CD4-positive, CD25-positive, alpha-beta regulatory T cell (primary cell): ENCODE measurements around the gene RNF39. TPM values are rescaled to one million over a fixed set of nuclear protein-coding genes. Genes with fewer than 3 reads are reported as not detected.

Experiments
- ATAC-seq, 2 donors: fragments of 150-1000 bp; cut with Tn5 transposase; one replicate each; pipeline ENCODE4 v1.10.0; 2021; ENCODE audit warnings: low read depth in 2 of 2, moderate number of reproducible peaks in 2 of 2, moderate library complexity in 1 of 2
- DNase-seq, 3 donors: peaks; one replicate each; pipeline versions ENCODE4 v3.0.0 to v3.0.0-alpha.2; 2012 to 2022; ENCODE audit warnings: mixed read lengths in 1 of 3
- H3K27ac ChIP-seq: one replicate; pipeline ENCODE4 v1.7.0; 2013; ENCODE audit warnings: mild to moderate bottlenecking, low read length; ENCODE audit not compliant: insufficient read depth, poor library complexity, severe bottlenecking
- H3K27me3 ChIP-seq: one replicate; pipeline ENCODE4 v1.7.0; 2013; ENCODE audit warnings: low read length; ENCODE audit not compliant: control insufficient read depth, insufficient read depth
- H3K36me3 ChIP-seq: one replicate; pipeline ENCODE4 v1.7.0; 2013; ENCODE audit warnings: mild to moderate bottlenecking, low read length, moderate library complexity; ENCODE audit not compliant: control insufficient read depth, insufficient read depth
- H3K4me1 ChIP-seq: 2 replicates; pipeline ENCODE4 v1.7.0; 2013; ENCODE audit warnings: mild to moderate bottlenecking, low read length; ENCODE audit not compliant: insufficient read depth, control insufficient read depth, poor library complexity, severe bottlenecking
- H3K4me3 ChIP-seq: one replicate; pipeline ENCODE4 v1.7.0; 2013; ENCODE audit warnings: low read depth, mild to moderate bottlenecking, low read length, moderate library complexity
- H3K9me3 ChIP-seq, 2 experiments: 1 replicate in 1 of 2; 2 replicates in 1 of 2; pipeline ENCODE4 v1.7.0; 2013; ENCODE audit warnings: low read length in 2 of 2, mild to moderate bottlenecking in 1 of 2, moderate library complexity in 1 of 2; ENCODE audit not compliant: control insufficient read depth in 2 of 2
- H3K27ac Mint-ChIP-seq, 3 donors: one replicate each; pipeline ENCODE4 v1.8.0; 2020 to 2022; ENCODE audit warnings: mild to moderate bottlenecking in 3 of 3, mixed read lengths in 3 of 3, moderate library complexity in 2 of 3
- H3K27me3 Mint-ChIP-seq: one replicate; pipeline ENCODE4 v1.8.0; 2022; ENCODE audit warnings: mild to moderate bottlenecking, mixed read lengths
- H3K36me3 Mint-ChIP-seq: one replicate; pipeline ENCODE4 v1.8.0; 2020; ENCODE audit warnings: mixed read lengths
- H3K4me1 Mint-ChIP-seq, 4 donors: one replicate each; pipeline ENCODE4 v1.8.0; 2020 to 2022; ENCODE audit warnings: mixed read lengths in 4 of 4, mild to moderate bottlenecking in 1 of 4
- H3K4me3 Mint-ChIP-seq, 4 donors: one replicate each; pipeline ENCODE4 v1.8.0; 2020 to 2022; ENCODE audit warnings: mild to moderate bottlenecking in 4 of 4, mixed read lengths in 4 of 4, moderate library complexity in 3 of 4
- H3K9me3 Mint-ChIP-seq, 7 donors: one replicate each; pipeline ENCODE4 v1.8.0; 2020 to 2022; ENCODE audit warnings: mixed read lengths in 7 of 7, mild to moderate bottlenecking in 3 of 7, moderate library complexity in 2 of 7
- polyA plus RNA-seq, 4 donors: library from polyadenylated mRNA; unstranded; fragments of 300-500 nt; fragmentation: Illumina TruSeq; gene quantifications; one replicate each; pipeline ENCODE4 v1.2.3, GENCODE V29; 2021
- total RNA-seq: library from RNA; stranded (reverse); gene quantifications from one replicate; pipeline ENCODE4 v1.2.3, GENCODE V29; 2022

Gene RNF39
- total and polyA plus RNA-seq, 5 donors from 2014 or later, result 0.14 to 0.23 TPM; not detected in 3

DNA sequence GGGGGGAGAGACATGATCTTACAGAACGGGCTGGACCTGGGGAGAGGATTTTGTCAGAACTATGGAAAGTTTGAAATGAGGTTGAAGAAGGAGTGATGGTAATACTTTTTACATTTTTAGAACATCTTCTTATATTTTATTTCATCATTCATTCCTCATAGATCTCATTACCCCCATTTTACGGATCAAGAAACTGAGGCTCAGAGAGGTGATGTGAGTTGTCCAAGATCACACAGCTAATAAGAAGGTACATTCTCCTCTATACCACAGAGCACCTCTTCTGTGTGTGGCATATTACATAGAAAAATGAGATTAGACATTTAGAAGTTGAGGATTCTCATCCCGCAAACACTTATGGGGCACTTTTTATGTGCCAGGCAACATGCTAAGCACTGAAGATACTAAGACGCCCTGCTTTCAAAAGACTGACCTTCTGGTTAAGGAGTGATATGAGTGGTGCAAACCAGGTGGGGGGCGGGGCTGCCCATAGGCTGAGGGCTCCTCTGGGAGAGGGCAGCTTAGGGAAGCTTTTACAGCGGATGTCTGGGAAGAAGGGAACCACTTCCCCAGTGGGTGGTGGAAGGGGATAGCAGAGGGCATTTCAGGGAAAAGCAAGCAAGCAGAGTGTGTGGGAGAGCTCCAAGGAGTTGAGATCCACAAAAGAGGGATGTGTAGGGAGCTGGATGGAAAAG, 17.4 kb upstream of the RNF39 start:
- Histone ChIP-seq H3K36me3 (no peaks in the 10 kb centered on the region), H3K4me1 (no peaks in the 10 kb centered on the region), H3K27me3 (peaks cover 58% of the 10 kb centered on the region), H3K27ac (no peak overlapping the region), H3K9me3 (no peaks in the 10 kb centered on the region), H3K4me3 (no peak overlapping the region)
- Mint-ChIP-seq H3K27ac (no peak overlapping the region), H3K4me1 (peaks cover 0 to 9% (median 3%) of the 10 kb centered on the region in 4 donors), H3K9me3 (peaks cover 0 to 3% (median 0%) of the 10 kb centered on the region in 7 donors), H3K4me3 (no peak overlapping the region), H3K27me3 (peaks cover 70% of the 10 kb centered on the region), H3K36me3 (no peaks in the 10 kb centered on the region)
- DNase-seq (no peak), ATAC-seq (no peak)

DNA sequence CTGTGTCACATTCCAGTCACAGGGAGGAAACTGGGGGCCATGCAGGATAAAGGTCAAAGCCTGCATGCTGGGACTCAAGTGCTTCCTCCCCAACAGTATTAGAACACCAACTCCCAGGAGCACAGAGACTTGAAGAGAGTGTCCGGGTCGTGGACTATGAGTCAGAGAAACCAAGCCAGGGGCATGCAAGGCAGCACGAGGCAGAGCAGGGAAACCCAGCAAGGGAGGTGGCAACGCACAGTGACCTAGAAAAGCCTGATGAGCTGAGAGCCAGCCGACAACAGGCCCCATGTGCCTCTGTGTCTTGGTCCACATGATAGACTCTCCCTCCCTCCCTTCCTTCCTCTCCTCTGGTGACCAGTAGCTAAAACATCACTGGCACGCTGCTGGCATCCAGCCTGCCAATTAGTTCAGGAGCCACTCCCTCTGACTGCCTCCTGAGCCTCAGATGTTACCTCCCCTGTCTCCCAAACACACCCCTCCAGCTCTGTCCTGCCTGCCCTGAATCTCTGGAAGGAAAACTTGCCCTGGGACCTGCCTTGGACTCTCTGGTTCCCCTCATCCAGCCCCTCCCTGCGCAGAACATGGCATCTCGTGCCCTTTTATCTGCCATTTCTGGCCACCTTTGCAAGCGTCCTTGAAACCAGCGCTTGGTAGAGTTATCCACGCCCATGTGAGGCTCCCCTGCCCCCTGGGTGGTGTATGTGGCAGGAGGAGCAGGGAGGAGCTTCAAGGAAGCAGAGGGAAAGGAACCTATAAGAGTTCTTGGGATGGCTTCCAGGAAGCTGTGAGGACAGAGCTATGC, 16.2 kb upstream of the RNF39 start:
- H3K4me1 ChIP-seq, result no peaks in the 10 kb centered on the region
- H3K27me3 ChIP-seq, result peaks cover 52% of the 10 kb centered on the region
- Mint-ChIP-seq H3K36me3 (no peaks in the 10 kb centered on the region), H3K4me1 (peaks cover 0 to 2% (median 0%) of the 10 kb centered on the region in 4 donors), H3K27me3 (peaks cover 68% of the 10 kb centered on the region), H3K9me3 (peaks cover 0 to 3% (median 0%) of the 10 kb centered on the region in 7 donors), H3K4me3 (no peak overlapping the region), H3K27ac (no peak overlapping the region)
- DNase-seq (no peak), ATAC-seq (no peak)
- no peaks in the 10 kb centered on the region for H3K9me3 ChIP-seq
- H3K4me3 ChIP-seq, result no peak overlapping the region
- H3K36me3 ChIP-seq, result no peaks in the 10 kb centered on the region
- no peak overlapping the region for H3K27ac ChIP-seq

- DNase-seq (no peak), ATAC-seq (no peak)
- Mint-ChIP-seq H3K9me3 (peaks cover 0 to 4% (median 0%) of the 10 kb centered on the region in 7 donors), H3K4me1 (peaks cover 0 to 2% (median 0%) of the 10 kb centered on the region in 4 donors), H3K27me3 (peaks cover 47% of the 10 kb centered on the region), H3K4me3 (no peak overlapping the region), H3K36me3 (no peaks in the 10 kb centered on the region), H3K27ac (no peak overlapping the region)
- H3K4me1 ChIP-seq, result no peaks in the 10 kb centered on the region
- no peaks in the 10 kb centered on the region for H3K36me3 ChIP-seq
- H3K4me3 ChIP-seq, result no peak overlapping the region
- no peak overlapping the region for H3K27ac ChIP-seq
- H3K27me3 ChIP-seq, result peaks cover 37% of the 10 kb centered on the region
- H3K9me3 ChIP-seq, result no peaks in the 10 kb centered on the region
Measured at GRCh38 chr6:30087876-30088275, 12.3 kb upstream of the RNF39 start.

DNA sequence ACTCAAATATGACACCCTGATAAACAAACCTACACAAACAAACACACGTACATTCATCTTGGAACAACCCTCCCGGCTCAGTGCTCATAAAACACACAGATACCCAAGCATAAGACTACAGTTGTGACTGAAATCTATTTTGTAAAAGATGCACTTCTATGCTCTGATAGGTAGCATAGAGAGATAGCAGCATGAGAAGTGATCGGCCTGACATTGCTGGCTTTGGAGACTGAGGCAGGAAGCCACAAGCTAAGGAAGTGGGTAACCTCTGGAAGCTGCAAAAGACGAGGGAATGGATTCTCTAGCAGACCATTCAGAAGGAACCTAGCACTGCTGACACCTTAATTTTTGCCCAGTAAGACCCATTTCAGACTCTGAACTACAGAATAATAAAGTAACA, 1.6 kb upstream of the RNF39 start:
- H3K9me3 Mint-ChIP-seq, result peaks cover 0 to 4% (median 0%) of the 10 kb centered on the region in 7 donors
- Histone ChIP-seq H3K27ac (no peak overlapping the region), H3K4me1 (peaks cover 17% of the 10 kb centered on the region), H3K27me3 (peaks cover 32% of the 10 kb centered on the region), H3K36me3 (no peaks in the 10 kb centered on the region), H3K4me3 (no peak overlapping the region), H3K9me3 (no peaks in the 10 kb centered on the region)
- no peak overlapping the region for H3K27ac Mint-ChIP-seq
- peaks cover 0 to 36% (median 6%) of the 10 kb centered on the region in 4 donors for H3K4me1 Mint-ChIP-seq
- no peak for DNase-seq
- H3K4me3 Mint-ChIP-seq, result no peak overlapping the region
- peaks cover 6% of the 10 kb centered on the region for H3K36me3 Mint-ChIP-seq
- peaks cover 57% of the 10 kb centered on the region for H3K27me3 Mint-ChIP-seq
- no peak for ATAC-seq

GRCh38 chr6:30075790-30076732, 492 bp upstream of the RNF39 start:
- DNase-seq, result no peak
- H3K36me3 Mint-ChIP-seq, result peaks cover 13% of the 10 kb centered on the region
- H3K27ac Mint-ChIP-seq, result no peak overlapping the region
- Histone ChIP-seq H3K4me3 (no peak overlapping the region), H3K36me3 (no peaks in the 10 kb centered on the region), H3K27ac (no peak overlapping the region), H3K27me3 (peaks cover 35% of the 10 kb centered on the region), H3K9me3 (no peaks in the 10 kb centered on the region), H3K4me1 (peaks cover 23% of the 10 kb centered on the region)
- H3K9me3 Mint-ChIP-seq, result peaks cover 0 to 4% (median 0%) of the 10 kb centered on the region in 7 donors
- no peak for ATAC-seq
- H3K27me3 Mint-ChIP-seq, result peaks cover 66% of the 10 kb centered on the region
- H3K4me3 Mint-ChIP-seq, result peak overlapping the region in 3 of 4 donors; percentile 24 to 74 (median 52)
- H3K4me1 Mint-ChIP-seq, result peaks cover 0 to 42% (median 13%) of the 10 kb centered on the region in 4 donors

GRCh38 chr6:30074331-30075093, 1.1 kb downstream of the RNF39 start:
- H3K4me1 Mint-ChIP-seq, result peaks cover 5 to 57% (median 25%) of the 10 kb centered on the region in 4 donors
- peaks cover 27% of the 10 kb centered on the region for H3K36me3 Mint-ChIP-seq
- Histone ChIP-seq H3K27ac (no peak overlapping the region), H3K4me3 (no peak overlapping the region), H3K36me3 (peaks cover 8% of the 10 kb centered on the region), H3K4me1 (peaks cover 26% of the 10 kb centered on the region), H3K9me3 (no peaks in the 10 kb centered on the region), H3K27me3 (peaks cover 38% of the 10 kb centered on the region)
- peaks cover 71% of the 10 kb centered on the region for H3K27me3 Mint-ChIP-seq
- peaks cover 0 to 3% (median 0%) of the 10 kb centered on the region in 7 donors for H3K9me3 Mint-ChIP-seq
- peak overlapping the region in 2 of 4 donors; percentile 70 to 77 for H3K4me3 Mint-ChIP-seq
- H3K27ac Mint-ChIP-seq, result no peak overlapping the region
- ATAC-seq (no peak), DNase-seq (no peak)
